ENCODE results near the gene PSMB8.
"Not testable (repeated sequence)": the region's sequence is repeated elsewhere in the genome, so short reads cannot be mapped to it uniquely, and the experiment has no call there.

PSMB8 gene

DNA sequence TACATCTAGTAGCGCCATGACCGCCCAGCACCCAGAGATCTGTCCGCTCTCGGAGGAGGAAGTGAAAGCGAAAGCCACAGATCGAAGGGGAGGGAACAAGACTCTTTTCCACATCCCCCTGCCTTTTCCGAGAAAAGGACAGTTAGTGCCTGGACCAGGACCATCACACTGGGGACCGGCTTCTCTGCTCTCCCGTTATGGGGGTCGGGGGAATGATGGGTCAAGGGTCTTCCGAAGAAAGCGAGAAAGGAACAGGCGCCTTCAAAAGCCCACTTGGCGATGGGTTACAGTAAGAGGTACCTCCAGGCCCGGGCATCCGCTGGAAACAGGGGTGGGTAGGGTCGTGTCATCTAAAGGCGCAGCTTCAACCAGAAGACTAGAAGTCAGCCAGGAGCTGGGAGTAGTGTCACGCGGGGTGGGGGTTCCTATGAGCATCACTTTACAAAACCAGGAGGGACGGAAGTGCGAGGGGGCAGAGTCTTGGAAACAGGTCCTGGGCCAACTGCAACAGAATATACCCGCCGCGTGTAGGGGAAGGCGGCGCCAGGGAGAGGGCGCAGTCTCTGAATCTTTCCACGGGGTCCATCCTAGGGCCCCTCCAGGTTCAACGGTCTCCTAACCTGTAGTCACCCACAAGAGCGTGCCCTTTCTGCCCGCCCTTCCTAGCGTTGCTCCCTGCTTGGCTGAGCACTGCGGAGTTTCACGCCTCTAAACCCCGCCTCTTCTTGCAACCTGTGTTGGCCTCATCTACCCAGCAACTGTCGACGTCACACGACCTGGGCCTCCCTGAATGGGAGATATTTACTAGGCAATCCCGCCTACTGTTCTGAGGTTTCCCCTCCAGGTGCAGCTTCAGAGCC is at the start of gene PSMB8:
Gene PSMB8 (minus strand): TSS at position 69 of the 860 bp plus-strand sequence. CDS start 51 bp downstream, at position 18.
- peak; percentile 65 for DNase-seq (ENCODE audit: low read depth)

DNA sequence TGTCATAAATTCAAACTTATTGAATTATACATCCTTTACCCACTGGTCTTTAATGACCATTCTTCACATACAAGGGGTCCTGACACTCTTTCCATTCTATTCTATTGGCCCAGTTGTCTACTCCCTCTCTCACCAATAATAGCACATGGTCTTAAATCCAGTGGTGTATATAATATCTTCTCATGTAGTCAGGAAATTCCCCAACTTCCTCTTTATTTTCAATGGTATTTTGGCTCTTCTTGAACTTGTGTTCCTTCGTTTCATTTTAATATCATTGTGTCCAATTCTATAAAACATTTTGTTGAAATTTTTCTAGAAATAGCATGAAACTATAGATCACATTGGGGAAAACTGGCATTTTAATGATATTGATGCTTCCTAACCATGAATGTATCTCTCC is 47.0 kb upstream of the PSMB8 start:
- DNase-seq (ENCODE audit: low read depth): no peak

DNA sequence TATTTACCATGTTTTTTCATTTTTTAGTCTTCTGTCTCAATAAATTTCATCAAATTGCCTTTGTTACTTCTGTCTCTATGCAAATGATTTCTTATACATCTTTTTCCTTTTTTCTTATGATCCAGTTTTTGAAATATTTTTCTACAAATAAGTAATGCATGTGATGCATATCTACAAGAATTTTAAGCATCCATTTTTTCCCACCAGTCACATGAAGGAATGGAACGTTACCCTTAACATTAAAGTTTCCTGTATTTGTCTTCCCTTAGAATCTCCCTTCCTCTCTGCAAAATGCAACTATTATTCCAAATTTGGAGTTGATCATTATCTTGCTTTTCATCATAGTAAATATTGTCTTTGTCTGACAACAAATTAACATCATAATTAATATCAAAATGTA is 45.7 kb upstream of the PSMB8 start:
- no peak for DNase-seq (ENCODE audit: low read depth)

DNA sequence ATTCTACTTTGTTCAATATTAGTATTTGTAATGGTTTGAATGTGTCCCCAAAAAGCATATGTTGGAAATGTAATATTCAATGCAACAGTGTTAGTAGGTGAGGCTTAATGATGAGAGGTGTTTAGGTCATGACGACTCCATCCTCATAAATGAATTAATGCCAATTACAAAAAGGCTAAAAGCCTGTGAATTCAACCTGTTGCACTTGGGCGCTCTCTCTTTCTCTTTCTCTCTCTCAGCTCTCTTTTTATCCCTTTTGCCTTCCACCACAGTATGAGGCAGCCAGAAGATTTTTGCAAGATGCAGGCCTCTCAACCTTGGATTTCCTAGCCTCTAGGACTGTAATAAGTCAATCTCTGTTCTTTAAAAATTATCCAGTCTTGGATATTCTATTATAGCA is 44.7 kb upstream of the PSMB8 start:
- no peak for DNase-seq (ENCODE audit: low read depth)

GRCh38 chr6:32887616-32888015 is 43.8 kb upstream of the PSMB8 start:
- DNase-seq (ENCODE audit: low read depth): no peak

GRCh38 chr6:32886681-32887383 is 43.0 kb upstream of the PSMB8 start:
- peak; percentile 42 for DNase-seq (ENCODE audit: low read depth)

- DNase-seq (ENCODE audit: low read depth): peak; percentile 30
Measured at GRCh38 chr6:32885698-32886286, 41.9 kb upstream of the PSMB8 start.

DNA sequence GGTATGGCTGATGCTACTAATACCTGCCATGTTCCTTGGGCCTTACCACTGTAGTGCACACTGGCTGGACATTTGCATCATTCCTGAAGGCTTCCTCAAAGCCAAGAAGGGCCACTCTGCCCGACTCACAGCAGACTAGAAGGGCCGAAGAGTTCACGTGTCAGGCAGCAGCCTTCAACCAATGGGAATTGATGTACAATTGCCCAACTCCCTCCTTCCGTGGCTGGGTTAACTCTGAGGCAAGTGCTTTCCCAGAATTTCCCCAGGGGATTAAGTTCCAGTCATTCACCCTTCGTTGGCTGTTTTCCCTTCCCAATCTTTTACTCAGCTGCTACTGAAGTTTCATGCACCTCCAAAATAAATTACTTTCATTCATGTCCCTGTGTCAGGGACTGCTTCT is 39.9 kb upstream of the PSMB8 start:
- DNase-seq (ENCODE audit: low read depth): no peak

DNA sequence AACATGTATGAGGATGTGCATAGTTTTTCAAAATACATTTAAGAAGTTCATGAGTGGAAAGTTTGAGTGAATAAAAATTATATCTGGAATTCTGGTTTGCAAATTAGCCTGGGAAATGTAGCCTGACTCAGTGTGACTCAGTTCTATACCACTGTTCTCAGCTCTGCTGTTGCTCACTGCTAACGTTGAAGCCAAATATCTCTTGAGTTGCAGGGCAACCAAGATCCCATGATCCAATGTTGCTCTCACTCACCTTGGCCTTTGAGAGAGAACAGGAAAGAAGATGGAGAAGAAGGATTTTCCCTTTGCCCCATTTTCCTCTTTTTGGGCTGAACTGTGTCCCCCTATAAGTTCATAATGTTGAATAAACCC is 39.0 kb upstream of the PSMB8 start:
- peak; percentile 35 for DNase-seq (ENCODE audit: low read depth)

- not testable (repeated sequence) for DNase-seq (ENCODE audit: low read depth)
Measured at GRCh38 chr6:32880962-32881361, 37.1 kb upstream of the PSMB8 start.

GRCh38 chr6:32879691-32880090 is 35.8 kb upstream of the PSMB8 start:
- DNase-seq (ENCODE audit: low read depth): no peak

DNA sequence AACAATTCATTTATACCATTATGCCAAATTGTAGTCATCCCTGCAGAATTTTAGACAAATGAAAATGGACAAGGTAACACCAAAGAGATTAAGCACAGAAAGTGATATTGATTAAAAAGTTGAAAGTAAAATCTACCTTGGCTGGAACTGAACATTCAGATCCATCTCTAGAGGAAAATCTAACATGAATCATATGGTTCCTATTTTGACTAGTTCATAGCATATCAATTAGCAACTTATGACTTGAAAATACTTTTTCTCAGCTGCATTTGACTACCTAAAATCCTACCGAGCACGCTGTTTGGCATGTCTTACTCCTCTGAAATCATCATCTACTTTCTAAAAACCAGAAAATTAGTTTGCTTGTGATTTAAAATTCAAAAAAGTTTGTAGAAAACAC is 32.8 kb upstream of the PSMB8 start:
- no peak for DNase-seq (ENCODE audit: low read depth)

DNA sequence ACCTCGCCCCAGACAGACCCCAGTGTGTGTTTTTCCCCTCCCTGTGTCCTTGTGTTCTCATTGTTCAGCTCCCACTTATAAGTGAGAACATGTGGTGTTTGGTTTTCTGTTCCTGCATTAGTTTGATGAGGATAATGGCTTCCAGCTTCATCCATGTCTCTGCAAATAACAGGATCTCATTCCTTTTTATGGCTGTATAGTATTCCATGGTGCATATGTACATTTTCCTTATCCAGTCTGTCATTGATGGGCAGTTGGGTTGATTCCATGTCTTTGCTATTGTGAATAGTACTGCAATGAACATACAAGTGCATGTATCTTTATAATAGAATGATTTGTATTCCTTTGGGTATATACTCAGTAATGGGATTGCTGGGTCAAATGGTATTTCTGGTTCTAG is 30.1 kb upstream of the PSMB8 start:
- DNase-seq (ENCODE audit: low read depth): not testable (repeated sequence)

DNA sequence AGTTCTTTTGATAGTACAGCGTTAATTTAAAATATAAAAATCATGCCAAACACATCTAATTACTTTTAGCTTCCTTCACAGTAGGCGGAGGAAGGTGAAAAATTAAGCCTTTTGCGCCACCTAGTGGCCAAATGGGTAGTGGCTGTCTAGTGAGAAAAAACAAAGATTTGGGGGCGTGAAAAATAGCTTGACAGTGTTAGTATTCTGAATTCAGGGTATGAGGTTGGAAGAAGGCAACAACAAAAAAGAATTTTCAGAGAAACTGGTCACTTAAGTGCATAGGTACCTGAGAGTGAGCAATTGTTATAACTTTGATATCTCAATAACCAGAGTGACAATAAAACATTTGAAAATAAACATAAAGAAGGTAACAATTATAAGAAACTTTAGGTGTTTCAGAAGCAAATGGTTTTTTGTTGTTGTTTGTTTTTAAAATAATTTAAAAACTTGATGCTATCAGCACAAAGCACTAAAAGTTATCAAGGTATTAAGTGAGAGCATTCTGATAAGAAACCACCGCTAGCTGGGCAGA is 24.5 kb upstream of the PSMB8 start:
- no peak for DNase-seq (ENCODE audit: low read depth)

- DNase-seq (ENCODE audit: low read depth): no peak
Measured at GRCh38 chr6:32867554-32868256, 23.9 kb upstream of the PSMB8 start.

GRCh38 chr6:32867022-32867477 is 23.2 kb upstream of the PSMB8 start:
- DNase-seq (ENCODE audit: low read depth): no peak

DNA sequence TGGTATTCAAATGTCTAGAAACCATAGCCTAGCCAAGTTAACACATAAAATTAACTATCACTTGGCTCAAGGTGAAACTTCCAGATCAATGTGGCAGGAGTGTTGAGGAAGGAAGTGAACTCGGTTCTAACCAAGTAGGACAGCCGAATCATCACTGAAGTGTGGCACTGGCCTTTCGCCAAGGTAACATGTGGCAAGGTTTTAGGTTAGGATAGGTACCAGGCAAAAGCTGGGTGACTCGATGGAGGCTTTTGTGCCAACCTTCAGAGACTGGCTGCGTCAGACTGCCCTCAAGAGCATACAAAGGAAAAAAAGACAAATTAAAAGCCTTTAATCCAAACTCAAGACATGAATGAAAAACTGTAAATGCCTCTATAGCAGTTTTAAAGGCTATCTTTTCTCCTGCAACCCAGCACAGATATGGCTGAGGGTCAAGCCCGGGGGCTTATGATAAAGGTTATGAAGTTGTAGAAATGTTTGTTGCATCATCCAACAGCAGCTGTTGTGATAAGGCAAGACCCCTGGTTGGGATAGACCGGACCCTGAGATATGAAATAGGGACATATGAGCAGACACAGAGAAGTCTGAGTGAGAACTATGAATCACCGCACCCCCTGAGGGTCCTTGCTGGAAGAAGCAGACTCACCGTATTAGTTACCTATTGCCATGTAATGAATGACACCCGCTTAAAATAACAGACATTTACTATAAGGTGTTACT is 22.0 kb upstream of the PSMB8 start:
- DNase-seq (ENCODE audit: low read depth): no peak

DNA sequence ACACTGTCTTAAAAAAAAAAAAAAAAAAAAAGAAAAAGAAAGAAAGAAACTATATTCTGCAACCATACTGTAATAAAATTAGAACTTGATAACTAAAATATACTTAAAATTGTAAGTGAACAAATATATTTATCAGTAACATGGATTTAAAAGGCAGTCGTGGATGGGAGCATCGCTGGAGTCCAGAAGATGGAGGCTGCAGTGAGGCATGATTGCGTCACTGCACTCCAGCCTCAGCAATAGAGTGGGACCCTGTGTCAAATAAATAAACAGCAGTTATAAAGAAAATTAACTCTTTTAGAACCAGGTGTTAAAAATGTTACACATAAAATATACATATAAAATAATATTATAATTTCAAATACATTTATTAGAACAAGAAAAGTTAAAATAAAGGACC is 18.9 kb upstream of the PSMB8 start:
- no peak for DNase-seq (ENCODE audit: low read depth)

DNA sequence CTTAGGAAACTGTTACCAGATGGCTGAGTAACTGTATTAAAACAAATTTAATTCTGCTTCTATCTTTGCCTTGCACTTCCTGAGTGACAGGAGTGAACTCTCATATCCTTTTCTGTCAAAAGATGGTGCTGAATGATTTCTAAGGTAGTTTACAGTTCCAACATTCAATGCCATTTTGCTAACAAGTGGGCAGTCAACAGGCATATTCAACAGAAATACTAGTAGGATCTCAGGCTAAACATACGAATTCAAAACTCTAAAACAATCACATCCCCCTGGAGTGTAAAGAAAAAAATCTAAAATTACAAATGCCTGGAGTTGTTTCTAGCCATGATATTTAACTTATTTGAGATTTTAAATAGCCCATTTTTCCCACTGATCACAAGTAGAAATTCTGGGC is 16.8 kb upstream of the PSMB8 start:
- no peak for DNase-seq (ENCODE audit: low read depth)

- no peak for DNase-seq (ENCODE audit: low read depth)
Measured at GRCh38 chr6:32858194-32858593, 14.3 kb upstream of the PSMB8 start.

DNA sequence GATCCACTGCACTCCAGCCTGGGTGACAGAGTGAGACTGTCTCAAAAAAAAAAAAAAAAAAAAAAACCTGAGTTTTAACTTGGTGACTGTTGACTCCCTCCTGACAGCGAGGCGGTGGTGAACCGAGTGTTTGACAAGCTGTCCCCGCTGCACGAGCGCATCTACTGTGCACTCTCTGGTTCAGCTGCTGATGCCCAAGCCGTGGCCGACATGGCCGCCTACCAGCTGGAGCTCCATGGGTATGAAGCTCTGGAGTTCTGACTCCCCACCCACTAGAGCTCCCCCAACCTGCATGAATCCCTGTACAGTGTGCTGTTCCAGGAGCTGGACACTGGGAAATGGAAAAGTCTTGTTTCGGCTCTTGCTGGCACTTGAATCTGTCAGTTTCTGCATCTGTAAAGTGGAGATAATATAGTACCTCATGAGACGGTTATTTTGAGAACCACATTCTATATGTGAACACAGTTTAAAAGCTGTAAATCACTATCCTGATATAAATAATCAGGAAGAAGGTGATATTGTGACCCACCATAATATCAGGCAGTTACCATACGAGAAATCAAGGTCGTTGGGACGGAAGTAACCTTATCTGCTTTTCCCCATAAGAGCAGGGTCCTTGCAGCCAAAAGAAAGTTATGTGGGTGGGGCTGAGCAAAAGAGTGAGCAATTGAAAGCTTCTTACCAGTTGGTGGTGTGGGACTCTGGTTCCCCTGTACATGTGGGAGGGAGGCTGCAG is 13.5 kb upstream of the PSMB8 start:
- no peak for DNase-seq (ENCODE audit: low read depth)
